Stimulated activated CD4-positive, alpha-beta T cell treated with anti-CD3 and anti-CD28 coated beads, Interleukin-1b, Interleukin-23, amount 100 ng/mL, for 24 hours (primary cell): Measurements from ENCODE around the gene RPL26.

Experiments
- DNase-seq, 4 experiments: peaks; one replicate each; pipeline ENCODE4 v3.0.0-alpha.2; 2020; ENCODE audit warnings: low read depth in 4 of 4, low spot score in 1 of 4

RPL26 gene

GRCh38 chr17:8383143-8383822 lies at the start of gene RPL26:
TSS of gene RPL26 (minus strand) at chr17:8383193. CDS start at chr17:8382310, 883 bp downstream.
- peak; percentile 81 to 88 (median 86) for DNase-seq

GRCh38 chr17:8430966-8431365 lies 48.0 kb upstream of the RPL26 start:
- no peak for DNase-seq

GRCh38 chr17:8426802-8427201 lies 43.8 kb upstream of the RPL26 start:
- no peak for DNase-seq

- DNase-seq: no peak
Measured at GRCh38 chr17:8426094-8426720, 43.2 kb upstream of the RPL26 start.

- DNase-seq: no peak
Measured at GRCh38 chr17:8421571-8421970, 38.6 kb upstream of the RPL26 start.

GRCh38 chr17:8420041-8420934 lies 37.3 kb upstream of the RPL26 start:
- DNase-seq: no peak

GRCh38 chr17:8419305-8419704 lies 36.3 kb upstream of the RPL26 start:
- DNase-seq: no peak

- no peak for DNase-seq
Measured at GRCh38 chr17:8418471-8418870, 35.5 kb upstream of the RPL26 start.

GRCh38 chr17:8417806-8418205 lies 34.8 kb upstream of the RPL26 start:
- no peak for DNase-seq

- DNase-seq: no peak
Measured at GRCh38 chr17:8413938-8414337, 30.9 kb upstream of the RPL26 start.

- DNase-seq: no peak
Measured at GRCh38 chr17:8413328-8413727, 30.3 kb upstream of the RPL26 start.

GRCh38 chr17:8412089-8412488 lies 29.1 kb upstream of the RPL26 start:
- no peak for DNase-seq

- no peak for DNase-seq
Measured at GRCh38 chr17:8410883-8411238, 27.9 kb upstream of the RPL26 start.

- peak; percentile 65 to 81 (median 70) for DNase-seq
Measured at GRCh38 chr17:8409966-8410882, 27.2 kb upstream of the RPL26 start.

GRCh38 chr17:8408371-8408770 lies 25.4 kb upstream of the RPL26 start:
- DNase-seq: no peak

GRCh38 chr17:8406174-8406573 lies 23.2 kb upstream of the RPL26 start:
- no peak for DNase-seq

GRCh38 chr17:8405499-8406016 lies 22.6 kb upstream of the RPL26 start:
- DNase-seq: no peak

GRCh38 chr17:8402921-8403536 lies 20.0 kb upstream of the RPL26 start:
- DNase-seq: no peak

- no peak for DNase-seq
Measured at GRCh38 chr17:8401107-8401506, 18.1 kb upstream of the RPL26 start.

GRCh38 chr17:8398980-8399379 lies 16.0 kb upstream of the RPL26 start:
- DNase-seq: no peak
